HepG2 (cell line): ENCODE measurements around the gene GSG1. TPM values are rescaled to one million over a fixed set of nuclear protein-coding genes. Genes with fewer than 3 reads are reported as not detected.

ENCODE experiments used
- ASH2L ChIP-seq: fragments of 300-600, 200-600 bp; sonication (generic); IDR thresholded peaks from 2 replicates; pipeline ENCODE4 v1.7.0; 2017; ENCODE audit warnings: low read depth, mild to moderate bottlenecking, moderate library complexity, mixed read lengths, low read length; ENCODE audit not compliant: insufficient read length
- BCLAF1 ChIP-seq: fragments of 450-650 bp; IDR thresholded peaks from 2 replicates; pipeline ENCODE4 v1.6.1; 2017; ENCODE audit warnings: mild to moderate bottlenecking
- CREB3 ChIP-seq: sonication (generic); formaldehyde crosslinking; IDR thresholded peaks from 2 replicates; pipeline ENCODE4 v1.5.0; 2020; ENCODE audit warnings: missing genetic modification reagents
- FOXA1 ChIP-seq, 2 experiments: fragments of 450-650 bp in 1 of 2; sonication (generic) in 1 of 2; formaldehyde crosslinking in 1 of 2; IDR thresholded peaks; 2 replicates each; pipeline versions ENCODE4 v1.4.0 to v1.6.1; 2016 to 2020; ENCODE audit warnings: missing genetic modification reagents in 1 of 2
- JUND ChIP-seq: sonication (generic); formaldehyde crosslinking; IDR thresholded peaks from 2 replicates; pipeline ENCODE4 v1.8.0; 2022; ENCODE audit warnings: mild to moderate bottlenecking, missing genetic modification reagents
- MEIS1 ChIP-seq: sonication (generic); formaldehyde crosslinking; IDR thresholded peaks from 2 replicates; pipeline ENCODE4 v1.9.0; 2021; ENCODE audit warnings: mild to moderate bottlenecking, missing genetic modification reagents, moderate library complexity, borderline replicate concordance
- MEIS2 ChIP-seq: sonication (generic); formaldehyde crosslinking; IDR thresholded peaks from 2 replicates; pipeline ENCODE4 v1.9.0; 2021; ENCODE audit warnings: mild to moderate bottlenecking, missing genetic modification reagents
- MYC ChIP-seq: sonication (generic); formaldehyde crosslinking; IDR thresholded peaks from 2 replicates; pipeline ENCODE4 v1.9.0; 2021; ENCODE audit warnings: missing genetic modification reagents, borderline replicate concordance
- PBX2 ChIP-seq: IDR thresholded peaks from 2 replicates; pipeline ENCODE4 v1.6.1; 2016; ENCODE audit warnings: control low read depth
- SMAD1 ChIP-seq: sonication (generic); formaldehyde crosslinking; IDR thresholded peaks from 2 replicates; pipeline ENCODE4 v1.4.0; 2020; ENCODE audit warnings: missing genetic modification reagents, low read depth, mild to moderate bottlenecking, borderline replicate concordance
- TAF1 ChIP-seq: sonication (generic); formaldehyde crosslinking; IDR thresholded peaks from 2 replicates; pipeline ENCODE4 v1.4.0; 2020; ENCODE audit warnings: missing genetic modification reagents
- ZBTB26 ChIP-seq: IDR thresholded peaks from 2 replicates; pipeline ENCODE4 v1.6.1; 2016; ENCODE audit warnings: missing compliant biosample characterization, missing genetic modification reagents, borderline replicate concordance
- ZKSCAN5 ChIP-seq: sonication (generic); formaldehyde crosslinking; IDR thresholded peaks from 2 replicates; pipeline ENCODE4 v1.5.1; 2020; ENCODE audit warnings: mild to moderate bottlenecking, missing genetic modification reagents
- ZNF468 ChIP-seq: sonication (generic); formaldehyde crosslinking; IDR thresholded peaks from 2 replicates; pipeline ENCODE4 v1.8.0; 2022; ENCODE audit warnings: mild to moderate bottlenecking, moderate library complexity, missing genetic modification reagents
- ZNF513 ChIP-seq: sonication (generic); formaldehyde crosslinking; conservative IDR thresholded peaks from 2 replicates; pipeline ENCODE4 v1.5.0; 2020; ENCODE audit warnings: missing genetic modification reagents
- ZNF770 ChIP-seq: sonication (generic); formaldehyde crosslinking; IDR thresholded peaks from 2 replicates; pipeline ENCODE4 v1.5.0; 2020; ENCODE audit warnings: mild to moderate bottlenecking, missing genetic modification reagents
- polyA plus RNA-seq, 8 experiments: library from polyadenylated mRNA; depleted of rRNA in 3 of 8; stranded (reverse) in 7 of 8; unstranded in 1 of 8; fragments of >200 nt; fragmentation: Illumina TruSeq in 4 of 8; extraction: Trizol in 4 of 8; gene quantifications; 2 replicates each; pipeline versions ENCODE4 v1.2.1 to v1.2.3, GENCODE V29; 2011 to 2016; ENCODE audit warnings: low read depth in 4 of 8, missing spikeins in 1 of 8, mixed read lengths in 1 of 8; ENCODE audit not compliant: insufficient read depth in 1 of 8
- total RNA-seq, 5 experiments: library from RNA; depleted of rRNA; stranded (reverse); fragments of >200 nt; fragmentation: Illumina TruSeq; extraction: Trizol; gene quantifications; 2 replicates each; pipeline ENCODE4 v1.2.3, GENCODE V29; 2016; ENCODE audit warnings: low read depth in 1 of 5

Gene GSG1
- total and polyA plus RNA-seq, 2 of the 13 experiments (the other 11 are each of a cell fraction or from before 2014, with no cell fraction given): not detected

- TF ChIP-seq ZNF468 (CRISPR knock-in tag) (0 out of 2 replicates have a peak, but pooled peaks have one; percentile 28), JUND (CRISPR knock-in tag) (peak; percentile 40; the same call in 1 of the 2 replicates), PBX2 (CRISPR knock-in tag) (no peak), BCLAF1 (no peak), CREB3 (CRISPR knock-in tag) (no peak), MEIS2 (CRISPR knock-in tag) (no peak), SMAD1 (CRISPR knock-in tag) (no peak), TAF1 (peak; percentile 87), ZKSCAN5 (CRISPR knock-in tag) (no peak), ZNF770 (CRISPR knock-in tag) (no peak), ASH2L (peak; percentile 53), MEIS1 (CRISPR knock-in tag) (no peak), ZBTB26 (CRISPR knock-in tag) (peak; percentile 32; the same call in 1 of the 2 replicates), FOXA1 (IDR thresholded peaks at IDR 0.05) (no peak), FOXA1 (CRISPR knock-in tag; IDR thresholded peaks at IDR 0.05) (no peak), MYC (CRISPR knock-in tag) (peak; percentile 70; the same call in 1 of the 2 replicates), ZNF513 (CRISPR knock-in tag) (no peak)
Measured at GRCh38 chr12:13044002-13044905, 59.2 kb downstream of the GSG1 start, which contains the start of gene FAM234B (continued).
